Glomerular visceral epithelial cell (primary cell): ENCODE measurements around the gene MTTP.

ENCODE experiments used
- DNase-seq: peaks from one replicate; pipeline ENCODE4 v3.0.0-alpha.2; 2016; ENCODE audit errors: extremely low spot score

Gene MTTP

GRCh38 chr4:99642725-99643489 is 68.3 kb downstream of the MTTP start:
- no peak for DNase-seq

DNA sequence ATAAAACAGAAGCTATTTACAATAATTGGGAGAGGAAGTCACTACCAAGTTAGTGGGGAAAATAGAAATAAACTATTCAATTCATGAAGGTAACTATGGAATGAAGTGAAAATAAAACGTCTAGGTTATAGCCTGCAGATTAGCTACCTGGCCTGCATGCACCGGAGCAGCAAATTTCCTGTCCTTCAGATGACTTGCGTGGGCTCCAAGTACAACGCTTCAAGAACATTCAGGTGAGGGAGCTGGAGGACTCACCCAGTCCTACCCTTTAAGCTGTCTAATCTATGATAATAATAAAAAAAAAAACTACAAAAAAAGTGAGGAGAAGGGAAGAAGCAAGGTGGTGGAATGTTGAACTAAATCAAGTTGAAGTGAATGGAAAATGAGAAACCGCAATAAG is 69.8 kb downstream of the MTTP start:
- no peak for DNase-seq

- no peak for DNase-seq
Measured at GRCh38 chr4:99645036-99645435, 70.4 kb downstream of the MTTP start.

DNA sequence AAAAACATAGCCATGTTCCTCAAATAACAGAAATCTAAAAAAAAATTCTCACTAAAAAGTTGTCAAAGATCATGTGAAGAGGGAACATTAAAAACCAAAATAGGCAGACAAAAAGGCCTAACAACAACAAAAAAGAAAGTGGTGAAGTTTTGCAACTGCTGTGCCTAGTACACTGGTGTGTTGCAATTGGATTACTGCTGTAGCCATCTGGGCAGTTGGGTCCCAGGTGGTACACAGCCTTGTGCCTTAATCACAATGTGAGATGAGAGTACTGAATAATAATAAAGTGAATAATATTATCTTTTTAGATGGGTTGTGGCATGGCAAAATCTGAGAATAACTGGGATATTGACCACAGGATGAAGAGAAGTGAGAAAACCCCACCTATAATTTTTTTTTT is 71.0 kb downstream of the MTTP start:
- no peak for DNase-seq

DNA sequence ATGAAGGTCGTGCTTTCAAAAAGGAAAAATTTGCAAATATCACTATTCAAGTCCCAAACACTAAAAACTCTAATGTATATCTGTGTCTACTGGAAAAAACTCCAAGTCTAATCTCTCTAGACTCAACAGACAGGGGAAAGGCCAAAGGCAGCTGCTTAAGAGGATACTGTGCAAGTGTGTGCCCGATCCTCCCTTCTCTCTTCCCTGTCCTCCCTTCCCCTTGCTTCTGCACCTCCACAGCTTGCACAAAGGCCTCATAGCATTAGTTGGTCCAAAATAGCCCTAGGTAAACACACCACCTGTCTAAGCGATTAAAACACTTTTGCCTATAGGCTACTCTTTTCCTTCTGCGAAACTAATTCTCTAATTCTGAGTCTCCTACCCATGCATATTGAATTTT is 72.4 kb downstream of the MTTP start:
- DNase-seq = no peak

GRCh38 chr4:99648321-99648720 is 73.7 kb downstream of the MTTP start:
- no peak for DNase-seq

DNA sequence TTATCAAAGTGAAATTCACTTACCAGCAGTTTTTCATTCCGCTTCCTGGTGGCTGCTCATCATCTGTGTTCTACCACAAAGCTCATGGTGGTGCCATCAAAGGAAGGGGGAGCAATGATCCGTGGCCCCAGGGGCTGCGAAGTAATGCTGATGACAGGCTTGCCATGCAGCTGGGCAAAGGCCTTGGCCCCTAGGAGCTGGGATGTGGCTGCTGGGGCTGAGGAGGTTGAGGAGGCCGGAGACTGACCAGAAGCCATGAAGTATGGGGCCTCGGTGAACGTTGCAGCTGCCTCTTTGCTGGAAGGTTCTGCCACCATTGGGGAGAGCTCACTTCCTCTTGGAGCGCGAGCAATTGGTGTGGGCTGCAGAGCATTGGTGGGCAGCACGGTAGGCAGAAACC is 74.6 kb downstream of the MTTP start:
- DNase-seq = no peak

DNA sequence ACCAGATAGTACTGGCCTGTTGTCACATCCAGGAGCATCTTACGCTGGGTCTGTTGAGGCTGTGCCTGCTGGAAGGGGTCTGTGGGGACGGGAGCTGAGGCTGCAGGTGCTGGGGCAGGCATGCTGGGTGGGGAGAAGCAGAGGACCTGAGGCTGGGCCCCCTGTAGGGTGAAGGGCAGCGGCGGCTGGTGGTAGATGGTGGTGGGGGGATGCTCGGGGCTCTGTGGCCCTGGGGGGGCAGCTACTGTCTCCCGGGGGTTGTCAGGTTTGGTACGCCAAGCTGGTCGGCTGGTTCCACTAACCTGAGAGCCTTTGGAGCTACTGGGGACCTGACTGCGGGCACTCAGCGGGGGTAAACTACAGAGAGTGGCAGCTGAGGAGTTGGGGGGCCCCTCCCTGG is 75.2 kb downstream of the MTTP start:
- no peak for DNase-seq

GRCh38 chr4:99651016-99651769 is 76.6 kb downstream of the MTTP start:
- DNase-seq = no peak

DNA sequence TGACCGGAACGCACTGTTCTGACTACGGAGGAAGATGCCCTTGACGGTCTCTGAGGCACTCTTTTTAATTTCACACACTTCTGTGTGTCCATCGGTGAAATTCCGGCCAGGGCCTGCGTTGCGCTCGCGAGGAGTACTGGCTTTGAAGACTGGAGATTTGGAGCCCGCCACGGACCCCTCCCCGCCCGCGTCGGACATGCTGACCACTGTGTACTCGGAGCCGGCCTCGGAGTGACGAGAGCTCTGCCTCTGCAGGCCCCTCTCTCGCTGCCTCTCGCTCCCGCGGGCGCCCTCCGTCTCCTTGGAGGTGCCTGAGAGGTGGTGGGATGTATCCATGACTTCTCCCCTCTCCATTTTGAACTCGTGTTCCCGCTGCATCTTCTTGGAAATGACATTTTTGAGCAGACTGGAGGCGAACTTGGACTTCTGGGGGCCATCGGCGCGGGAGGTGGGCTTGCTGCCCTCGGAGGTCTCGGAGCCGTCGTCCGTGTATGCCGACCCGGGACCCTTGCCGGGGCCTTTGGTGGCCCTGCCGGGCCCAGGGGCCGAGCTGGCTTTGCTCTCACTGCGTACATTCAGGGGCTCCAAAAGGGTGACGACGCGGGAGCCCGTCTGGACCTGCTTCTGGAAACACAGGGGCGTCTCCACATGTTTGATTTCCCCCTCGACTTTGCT is 77.3 kb downstream of the MTTP start:
- no peak for DNase-seq

DNA sequence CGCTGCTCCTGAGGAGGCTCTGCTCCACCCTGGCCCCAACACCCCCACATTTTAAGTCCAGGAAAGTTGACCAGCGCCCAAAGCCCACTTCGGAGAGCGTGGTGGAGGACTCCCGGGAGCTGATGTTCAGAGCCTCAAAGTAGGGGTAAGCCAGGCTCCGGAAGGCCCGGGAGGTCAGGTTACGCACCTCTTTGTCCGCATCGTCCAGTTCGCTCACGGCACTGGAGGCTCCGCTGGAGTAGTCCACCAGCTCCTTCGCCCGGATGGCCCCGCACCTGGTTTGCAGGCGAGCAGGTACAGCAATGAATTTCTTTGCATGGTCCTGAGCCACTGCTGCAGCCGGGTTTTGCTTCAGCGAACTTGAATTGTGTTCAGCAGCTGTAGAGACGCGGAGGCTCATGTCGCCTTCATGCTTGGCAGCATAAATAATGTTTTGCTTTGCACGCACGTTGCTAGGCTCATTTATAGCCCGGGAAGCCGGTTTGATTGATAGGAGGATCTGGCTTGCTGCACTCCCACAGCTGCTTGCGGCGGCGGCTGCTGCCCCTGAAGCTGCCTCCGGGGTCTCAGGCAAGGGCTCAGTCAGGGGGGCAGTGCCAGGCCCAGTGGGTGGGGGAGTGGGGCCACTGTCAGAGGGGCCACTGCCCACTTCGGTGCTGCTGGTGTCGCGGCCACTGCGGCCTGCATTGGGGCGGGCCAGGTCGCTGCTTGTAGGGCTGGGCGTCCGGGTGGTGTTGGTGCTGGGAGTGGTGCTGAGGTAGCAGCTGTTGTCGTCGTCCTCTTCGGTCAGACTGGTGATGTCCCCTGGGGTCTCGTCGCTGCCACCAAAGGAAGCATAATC is 78.2 kb downstream of the MTTP start:
- no peak for DNase-seq

DNA sequence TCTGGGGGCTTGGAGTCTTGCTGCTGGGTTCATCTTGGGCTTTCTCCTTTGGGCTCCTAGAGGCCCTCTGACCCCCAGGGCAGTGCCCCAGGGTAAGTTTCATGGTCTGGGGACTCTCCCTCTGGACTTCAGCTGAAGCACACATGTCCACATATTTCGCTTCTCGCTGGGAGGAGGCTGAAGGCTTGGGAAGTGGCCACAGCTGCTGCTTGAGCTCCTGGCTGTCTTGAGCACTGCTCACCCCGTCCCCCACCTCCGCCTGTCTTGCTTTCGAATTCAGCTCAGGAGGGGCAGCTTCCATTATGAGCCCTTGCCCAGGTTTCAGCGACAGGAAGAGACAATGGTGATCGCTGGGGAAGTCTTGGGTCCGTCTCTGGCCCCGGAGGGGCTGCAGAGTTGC is 79.3 kb downstream of the MTTP start:
- no peak for DNase-seq

GRCh38 chr4:99654361-99654761 is 79.7 kb downstream of the MTTP start:
- DNase-seq = no peak

DNA sequence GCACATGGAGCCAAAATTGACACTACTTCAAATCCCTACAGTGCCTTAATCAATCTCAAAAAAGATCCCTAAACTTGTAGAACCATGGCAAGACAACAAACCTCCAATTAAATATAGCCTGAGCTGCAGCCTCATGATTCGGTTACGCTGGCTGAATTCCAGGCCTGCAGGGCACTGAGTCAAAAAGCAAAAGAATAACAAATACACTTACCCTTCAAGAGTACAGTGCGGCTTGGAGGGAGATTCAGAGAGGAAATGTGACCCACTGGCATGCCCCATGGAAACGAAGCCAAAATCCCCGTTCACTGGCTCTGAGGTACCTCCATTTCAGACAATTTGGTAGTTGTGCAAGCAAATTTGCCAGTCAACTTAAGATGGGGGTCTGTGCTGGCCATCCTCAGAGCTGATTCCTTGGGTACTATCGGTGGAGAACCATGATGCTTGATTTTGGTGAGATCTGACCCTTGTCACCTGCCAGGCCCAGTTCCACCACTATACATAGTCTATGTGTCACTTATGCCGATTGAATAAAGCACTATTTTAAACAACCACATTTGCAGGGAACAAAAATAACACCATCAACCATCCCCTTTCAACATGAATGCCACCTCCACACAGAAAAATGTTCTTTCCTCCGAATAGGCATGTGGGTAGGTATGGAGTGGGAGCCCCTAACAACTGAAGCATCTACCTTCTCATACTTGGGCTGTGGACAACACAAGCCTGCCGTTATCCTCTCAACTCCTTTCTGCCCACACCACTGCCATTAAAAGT is 80.9 kb downstream of the MTTP start:
- no peak for DNase-seq

DNA sequence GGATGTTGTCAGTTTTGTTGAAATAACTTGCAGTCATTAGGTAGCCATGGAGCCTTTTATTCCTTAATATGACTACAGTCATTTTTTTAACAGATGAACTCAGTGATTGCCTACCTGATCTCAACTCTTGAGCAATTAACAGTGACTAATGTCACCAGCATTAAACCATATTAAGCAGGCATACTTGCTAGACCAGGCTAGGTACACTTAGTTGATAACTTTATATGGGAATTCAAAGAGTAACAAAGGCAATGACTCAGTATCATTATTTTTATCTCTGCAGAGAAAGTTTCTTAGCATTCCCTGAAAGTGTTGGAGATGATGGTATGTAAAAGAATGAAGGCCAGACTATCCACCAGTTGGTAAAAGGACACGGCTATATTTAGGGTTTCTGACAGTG is 83.2 kb downstream of the MTTP start, which contains the start of gene C4orf54:
TSS of gene C4orf54 (minus strand) at position 31 of the 400 bp plus-strand sequence. CDS start 3,180 bp downstream, outside the sequence.
- no peak for DNase-seq

- no peak for DNase-seq
Measured at GRCh38 chr4:99658666-99659065, 84.0 kb downstream of the MTTP start.

GRCh38 chr4:99661907-99662306 is 87.3 kb downstream of the MTTP start:
- no peak for DNase-seq

DNA sequence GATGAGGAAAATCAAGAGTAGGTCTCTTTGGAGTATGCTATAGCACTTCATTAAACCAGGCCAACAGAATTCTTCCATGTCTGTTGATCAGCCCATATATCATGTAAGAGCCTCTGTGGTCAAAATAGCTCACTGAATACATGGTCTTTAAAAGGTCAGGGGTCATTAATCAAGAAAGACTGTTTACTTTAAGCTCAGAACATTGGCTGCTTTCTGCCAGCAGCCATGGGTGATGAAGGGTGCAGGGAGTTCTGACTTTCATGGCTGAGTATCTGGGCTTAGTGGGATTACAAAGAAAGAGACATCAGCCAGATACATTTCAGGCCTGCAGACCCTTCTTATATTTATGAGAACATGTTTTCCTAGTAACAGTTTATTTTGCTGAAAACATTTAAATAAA is 90.1 kb downstream of the MTTP start:
- DNase-seq = no peak

GRCh38 chr4:99665983-99666382 is 91.4 kb downstream of the MTTP start:
- DNase-seq = no peak

DNA sequence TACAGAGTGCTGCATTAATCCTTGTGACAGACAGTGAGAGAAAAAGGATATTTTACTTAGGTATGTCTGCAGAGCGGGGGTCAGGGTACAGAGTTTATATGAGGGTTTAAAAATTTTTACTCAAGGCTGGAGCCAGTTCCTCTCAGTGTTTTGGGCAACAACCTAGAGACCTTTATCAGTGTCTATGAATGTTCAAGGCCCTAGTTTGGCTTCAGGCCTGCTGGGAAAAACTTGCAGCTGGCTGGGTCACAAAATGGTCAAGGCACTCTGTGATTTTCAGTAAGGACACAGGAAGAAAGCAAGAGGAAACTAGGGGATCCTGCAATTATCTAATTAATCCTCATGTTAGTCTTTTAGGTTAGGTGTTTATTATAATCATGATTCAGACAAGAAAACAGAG is 93.8 kb downstream of the MTTP start:
- no peak for DNase-seq

GRCh38 chr4:99669084-99669483 is 94.5 kb downstream of the MTTP start:
- no peak for DNase-seq
